PFSK-1 (cell line): ENCODE measurements around the gene SRPK2.

ENCODE experiments used
- POLR2AphosphoS5 ChIP-seq: IDR thresholded peaks from 2 replicates; pipeline ENCODE4 v1.6.1; 2012; ENCODE audit warnings: low read depth, mild to moderate bottlenecking, control low read depth, low read length, moderate library complexity
- REST ChIP-seq, 2 experiments: IDR thresholded peaks; 2 replicates each; pipeline versions ENCODE4 v1.6.1 to v1.8.0; 2011 to 2012; ENCODE audit warnings: low read depth in 2 of 2, low read length in 2 of 2, control low read depth in 1 of 2, inconsistent platforms in 1 of 2, mild to moderate bottlenecking in 1 of 2, moderate library complexity in 1 of 2; ENCODE audit not compliant: insufficient read depth in 1 of 2
- SIN3A ChIP-seq: IDR thresholded peaks from 2 replicates; pipeline ENCODE4 v1.6.1; 2012; ENCODE audit warnings: mild to moderate bottlenecking, low read length, moderate library complexity, borderline replicate concordance; ENCODE audit not compliant: insufficient read depth
- TAF1 ChIP-seq: IDR thresholded peaks from 2 replicates; pipeline ENCODE4 v1.6.1; 2012; ENCODE audit warnings: low read length, control low read depth, borderline replicate concordance; ENCODE audit not compliant: insufficient read depth

GRCh38 chr7:105286441-105286840, 102.3 kb downstream of the SRPK2 start:
- TF ChIP-seq POLR2AphosphoS5 (no peak), TAF1 (no peak), REST (IDR thresholded peaks at IDR 0.05; ENCODE audit: insufficient read depth in 1 of 2, low read depth in 2 of 2, low read length in 2 of 2) (no peak), SIN3A (no peak)
